IMR-90 (cell line): ENCODE data around the gene COL25A1. TPM values are rescaled to one million over a fixed set of nuclear protein-coding genes. Genes with fewer than 3 reads are reported as not detected.

Experiments used
- ATAC-seq: fragments of 200-7000 bp; cut with Tn5 transposase; 2 replicates; pipeline ENCODE4 v1.9.1; 2020; ENCODE audit warnings: low read depth, mild to moderate bottlenecking, moderate library complexity
- BruUV-seq: library from RNA; stranded (reverse); fragments of 400-500 nt; replicated peaks from 2 replicates; lab custom pipeline; 2021; lab: Mats Ljungman, UMichigan
- CTCF ChIA-PET: fragments of 300-600 bp; formaldehyde crosslinking; extraction: SDS; loops from one replicate; lab custom pipeline; 2021; ENCODE audit warnings: antibody characterized with exemption; lab: Yijun Ruan, JAX
- POLR2A ChIA-PET: fragments of 300-600 bp; sonication (Branson Sonifier 250); formaldehyde crosslinking; loops from one replicate; lab custom pipeline; 2022; ENCODE audit warnings: antibody characterized with exemption; ENCODE audit not compliant: unreplicated experiment; lab: Charles Lee
- DNase-seq: peaks from one replicate; pipeline ENCODE4 v3.0.0; 2013
- H2AFZ ChIP-seq: replicated peaks from 2 replicates; pipeline ENCODE3; 2013; ENCODE audit warnings: low read length, mild to moderate bottlenecking; ENCODE audit not compliant: poor library complexity
- H2AK5ac ChIP-seq: 2 replicates; pipeline ENCODE4 v1.6.1; 2013; ENCODE audit warnings: low read depth, low read length, inconsistent platforms
- H2AK9ac ChIP-seq: replicated peaks from 2 replicates; pipeline ENCODE3; 2013; ENCODE audit warnings: mild to moderate bottlenecking, low read depth, low read length, moderate library complexity; ENCODE audit not compliant: poor library complexity
- H2BK120ac ChIP-seq: 2 replicates; pipeline ENCODE4 v1.6.1; 2013; ENCODE audit warnings: low read depth, low read length, inconsistent platforms
- H2BK15ac ChIP-seq: 3 replicates; pipeline ENCODE4 v1.6.1; 2013; ENCODE audit warnings: low read depth, low read length, inconsistent platforms
- H2BK20ac ChIP-seq: 2 replicates; pipeline ENCODE4 v1.6.1; 2013; ENCODE audit warnings: low read depth, mild to moderate bottlenecking, inconsistent platforms, low read length, moderate library complexity
- H2BK5ac ChIP-seq: 2 replicates; pipeline ENCODE4 v1.6.1; 2013; ENCODE audit warnings: mild to moderate bottlenecking, low read depth, low read length, inconsistent platforms; ENCODE audit not compliant: poor library complexity, severe bottlenecking
- H3K14ac ChIP-seq: replicated peaks from 2 replicates; pipeline ENCODE4 v1.6.1; 2013; ENCODE audit warnings: low read depth, low read length, inconsistent platforms
- H3K18ac ChIP-seq: 2 replicates; pipeline ENCODE4 v1.6.1; 2013; ENCODE audit warnings: low read depth, low read length, control low read depth
- H3K23ac ChIP-seq: 2 replicates; pipeline ENCODE4 v1.6.1; 2013; ENCODE audit warnings: low read depth, low read length, inconsistent platforms
- H3K27ac ChIP-seq: 2 replicates; pipeline ENCODE4 v1.5.1; 2013; ENCODE audit warnings: mild to moderate bottlenecking, control low read depth, low read length; ENCODE audit not compliant: insufficient read depth
- H3K27me3 ChIP-seq: 2 replicates; pipeline ENCODE4 v1.6.1; 2013; ENCODE audit warnings: low read length; ENCODE audit not compliant: control insufficient read depth, insufficient read depth
- H3K36me3 ChIP-seq: 2 replicates; pipeline ENCODE4 v1.6.1; 2013; ENCODE audit warnings: low read length, mixed read lengths; ENCODE audit not compliant: control insufficient read depth, insufficient read depth
- H3K4ac ChIP-seq: 2 replicates; pipeline ENCODE4 v1.6.1; 2013; ENCODE audit warnings: low read depth, low read length, inconsistent platforms
- H3K4me1 ChIP-seq: 2 replicates; pipeline ENCODE4 v1.6.1; 2013; ENCODE audit warnings: low read length, mixed read lengths; ENCODE audit not compliant: control insufficient read depth, insufficient read depth
- H3K4me2 ChIP-seq: 2 replicates; pipeline ENCODE4 v1.6.1; 2013; ENCODE audit warnings: low read depth, mild to moderate bottlenecking, control low read depth, low read length, moderate library complexity
- H3K4me3 ChIP-seq: 2 replicates; pipeline ENCODE4 v1.5.1; 2013; ENCODE audit warnings: low read depth, mild to moderate bottlenecking, control low read depth, low read length, moderate library complexity; ENCODE audit not compliant: insufficient read depth
- H3K56ac ChIP-seq: 2 replicates; pipeline ENCODE4 v1.6.1; 2013; ENCODE audit warnings: low read length, inconsistent platforms; ENCODE audit not compliant: insufficient read depth; ENCODE audit errors: extremely low read depth
- H3K79me1 ChIP-seq, 2 experiments: 2 replicates each; pipeline ENCODE4 v1.6.1; 2013; ENCODE audit warnings: low read length in 2 of 2, inconsistent platforms in 1 of 2, low read depth in 1 of 2
- H3K9ac ChIP-seq: 2 replicates; pipeline ENCODE4 v1.6.1; 2013; ENCODE audit warnings: low read depth, low read length, control low read depth
- H3K9me1 ChIP-seq: 2 replicates; pipeline ENCODE4 v1.6.1; 2013; ENCODE audit warnings: low read length, inconsistent platforms; ENCODE audit not compliant: insufficient read depth
- H3K9me3 ChIP-seq: 2 replicates; pipeline ENCODE4 v1.6.1; 2013; ENCODE audit warnings: low read length; ENCODE audit not compliant: control insufficient read depth, insufficient read depth
- H4K20me1 ChIP-seq: 2 replicates; pipeline ENCODE4 v1.6.1; 2013; ENCODE audit warnings: low read length, inconsistent platforms; ENCODE audit not compliant: insufficient read depth
- H4K5ac ChIP-seq: 2 replicates; pipeline ENCODE4 v1.6.1; 2013; ENCODE audit warnings: mild to moderate bottlenecking, low read depth, low read length, control low read depth
- H4K8ac ChIP-seq, 2 experiments: 2 replicates each; pipeline ENCODE4 v1.6.1; 2013; ENCODE audit warnings: low read depth in 2 of 2, low read length in 2 of 2, control low read depth in 1 of 2, inconsistent platforms in 1 of 2
- H4K91ac ChIP-seq: 2 replicates; pipeline ENCODE4 v1.6.1; 2013; ENCODE audit warnings: low read depth, low read length, inconsistent platforms; ENCODE audit not compliant: insufficient read depth
- BHLHE40 ChIP-seq: fragments of 150-350 bp; IDR thresholded peaks from 2 replicates; pipeline ENCODE4 v1.6.1; 2016; ENCODE audit warnings: mild to moderate bottlenecking, low read depth, low read length
- CEBPB ChIP-seq: IDR thresholded peaks from 2 replicates; pipeline ENCODE4 v1.6.1; 2012; ENCODE audit warnings: low read depth, low read length, improper control_type of control experiment
- CHD1 ChIP-seq: IDR thresholded peaks from 2 replicates; pipeline ENCODE4 v1.6.1; 2012; ENCODE audit warnings: low read depth, low read length, improper control_type of control experiment
- FOS ChIP-seq: fragments of 150-350 bp; IDR thresholded peaks from 2 replicates; pipeline ENCODE4 v1.6.1; 2016; ENCODE audit warnings: low read depth, low read length
- MAFK ChIP-seq: IDR thresholded peaks from 2 replicates; pipeline ENCODE4 v1.6.1; 2012; ENCODE audit warnings: low read depth, low read length, improper control_type of control experiment
- MAZ ChIP-seq: IDR thresholded peaks from 2 replicates; pipeline ENCODE4 v1.6.1; 2012; ENCODE audit warnings: low read depth, mild to moderate bottlenecking, low read length, improper control_type of control experiment, moderate library complexity, borderline replicate concordance
- NFE2L2 ChIP-seq: fragments of 150-350 bp; IDR thresholded peaks from 2 replicates; pipeline ENCODE4 v1.6.1; 2016; ENCODE audit warnings: low read depth, mild to moderate bottlenecking, low read length
- RAD21 ChIP-seq: IDR thresholded peaks from 2 replicates; pipeline ENCODE4 v1.6.1; 2012; ENCODE audit warnings: low read length, improper control_type of control experiment
- RCOR1 ChIP-seq: IDR thresholded peaks from 2 replicates; pipeline ENCODE4 v1.6.1; 2012; ENCODE audit warnings: mild to moderate bottlenecking, low read length, improper control_type of control experiment; ENCODE audit not compliant: insufficient replicate concordance
- RFX5 ChIP-seq: IDR thresholded peaks from 2 replicates; pipeline ENCODE4 v1.8.0; 2012; ENCODE audit warnings: low read depth, mild to moderate bottlenecking, low read length, moderate library complexity
- SMC3 ChIP-seq: fragments of 150-350 bp; IDR thresholded peaks from 2 replicates; pipeline ENCODE4 v1.6.1; 2016; ENCODE audit warnings: low read depth, mild to moderate bottlenecking, antibody characterized with exemption, low read length, moderate library complexity
- WGBS, 2 experiments: methylation state at CpG; one replicate each; pipeline versions ENCODE4 v1.1.5 to v1.1.7; 2013; ENCODE audit warnings: missing lambda C conversion rate in 2 of 2; ENCODE audit not compliant: insufficient read length in 1 of 2; ENCODE audit errors: extremely low coverage in 2 of 2; 5-methylcytosine and 5-hydroxymethylcytosine counted together
- dilution Hi-C: fragments of 300-500 bp; cut with HindIII; formaldehyde crosslinking; loops from one replicate; pipeline ENCODE4 v1.14.3; 2018; ENCODE audit warnings: low sequenced_read_pairs; ENCODE audit not compliant: unreplicated experiment
- in situ Hi-C: fragments of 300-500 bp; cut with MboI; formaldehyde crosslinking; loops from 3 replicates; pipeline ENCODE4 v1.14.3; 2019; ENCODE audit warnings: low sequenced_read_pairs, inconsistent platforms, mixed read lengths
- intact Hi-C: fragments of 100-400 bp; cut with micrococcal nuclease; formaldehyde crosslinking; loops from 2 replicates; pipeline ENCODE4 v1.10.0; 2022
- polyA plus RNA-seq, 3 experiments: library from polyadenylated mRNA; depleted of rRNA; stranded (reverse); fragments of >200 nt; gene quantifications; 2 replicates each; pipeline ENCODE4 v1.2.3, GENCODE V29; 2012; ENCODE audit warnings: low replicate concordance in 1 of 3
- total RNA-seq: library from RNA; depleted of rRNA; stranded (reverse); fragments of >200 nt; gene quantifications from 2 replicates; pipeline ENCODE4 v1.2.3, GENCODE V29; 2012
- TF ChIP-seq, protein P1 (sequence below): fragments of 150-350 bp; IDR thresholded peaks from 2 replicates; pipeline ENCODE4 v1.6.1; 2017; ENCODE audit warnings: mild to moderate bottlenecking, antibody characterized with exemption, low read length, low read depth
- TF ChIP-seq, protein P2 (sequence below): fragments of 150-350 bp; IDR thresholded peaks from 2 replicates; pipeline ENCODE4 v1.6.1; 2016; ENCODE audit warnings: low read depth, mild to moderate bottlenecking, low read length, moderate library complexity, borderline replicate concordance
- TF ChIP-seq, protein P3 (sequence below): conservative IDR thresholded peaks from 2 replicates; pipeline ENCODE4 v1.5.1; 2012; ENCODE audit warnings: mild to moderate bottlenecking, low read depth, low read length, improper control_type of control experiment

Gene COL25A1
- total and polyA plus RNA-seq, 2 of the 4 experiments (the other 2 are of a cell fraction), result under 0.01 to 0.05 TPM

- peaks cover 6% of the 10 kb centered on the region for H3K4me1 ChIP-seq
- dilution Hi-C loops, result no loop called here
- no peak overlapping the region for H3K4me3 ChIP-seq
- ChIA-PET POLR2A (no interaction called here), CTCF (no interaction called here)
- no peaks in the 10 kb centered on the region for H3K79me1 ChIP-seq
- no peak overlapping the region for H2AK9ac ChIP-seq
- H2AK5ac ChIP-seq, result no peak overlapping the region
- H3K9me3 ChIP-seq, result no peaks in the 10 kb centered on the region
- H2BK15ac ChIP-seq, result peak overlapping the region; percentile 35; the same call in 2 of the 3 replicates
- H3K4me2 ChIP-seq, result peak overlapping the region; percentile 81; the same call in 1 of the 2 replicates
- no peak overlapping the region for H3K23ac ChIP-seq
- H3K27ac ChIP-seq, result peak overlapping the region; percentile 80
- peak overlapping the region; percentile 66; the same call in 1 of the 2 replicates for H2BK120ac ChIP-seq
- intact Hi-C loops, result loop anchor here (2.0 kb wide), 1 partner anchor 37 kb away; no protein-coding TSS in a partner anchor
- no CpG with 5 or more reads among the region's 1 CpG for WGBS, 2 experiments
- no peak overlapping the region for H3K56ac ChIP-seq
- peak overlapping the region; percentile 79 for H3K18ac ChIP-seq
- ATAC-seq (peak; percentile 46), DNase-seq (peak; percentile 4)
- 0 out of 4 replicates have a peak overlapping the region, but pooled peaks of 1 of the 2 experiments have one; percentile 0 for H4K8ac ChIP-seq
- H3K14ac ChIP-seq, result 0 out of 2 replicates have a peak overlapping the region, but pooled peaks have one; percentile 7
- peak overlapping the region; percentile 26 for H3K4ac ChIP-seq
- TF ChIP-seq, protein P1, sequence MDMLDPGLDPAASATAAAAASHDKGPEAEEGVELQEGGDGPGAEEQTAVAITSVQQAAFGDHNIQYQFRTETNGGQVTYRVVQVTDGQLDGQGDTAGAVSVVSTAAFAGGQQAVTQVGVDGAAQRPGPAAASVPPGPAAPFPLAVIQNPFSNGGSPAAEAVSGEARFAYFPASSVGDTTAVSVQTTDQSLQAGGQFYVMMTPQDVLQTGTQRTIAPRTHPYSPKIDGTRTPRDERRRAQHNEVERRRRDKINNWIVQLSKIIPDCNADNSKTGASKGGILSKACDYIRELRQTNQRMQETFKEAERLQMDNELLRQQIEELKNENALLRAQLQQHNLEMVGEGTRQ, result no peak
- TF ChIP-seq CEBPB (no peak), NFE2L2 (no peak), RFX5 (no peak), FOS (no peak), RCOR1 (no peak), MAFK (no peak), CHD1 (no peak), RAD21 (no peak), SMC3 (no peak), BHLHE40 (no peak), MAZ (no peak)
- TF ChIP-seq, protein P2, sequence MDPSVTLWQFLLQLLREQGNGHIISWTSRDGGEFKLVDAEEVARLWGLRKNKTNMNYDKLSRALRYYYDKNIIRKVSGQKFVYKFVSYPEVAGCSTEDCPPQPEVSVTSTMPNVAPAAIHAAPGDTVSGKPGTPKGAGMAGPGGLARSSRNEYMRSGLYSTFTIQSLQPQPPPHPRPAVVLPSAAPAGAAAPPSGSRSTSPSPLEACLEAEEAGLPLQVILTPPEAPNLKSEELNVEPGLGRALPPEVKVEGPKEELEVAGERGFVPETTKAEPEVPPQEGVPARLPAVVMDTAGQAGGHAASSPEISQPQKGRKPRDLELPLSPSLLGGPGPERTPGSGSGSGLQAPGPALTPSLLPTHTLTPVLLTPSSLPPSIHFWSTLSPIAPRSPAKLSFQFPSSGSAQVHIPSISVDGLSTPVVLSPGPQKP, result no peak
- TF ChIP-seq, protein P3, sequence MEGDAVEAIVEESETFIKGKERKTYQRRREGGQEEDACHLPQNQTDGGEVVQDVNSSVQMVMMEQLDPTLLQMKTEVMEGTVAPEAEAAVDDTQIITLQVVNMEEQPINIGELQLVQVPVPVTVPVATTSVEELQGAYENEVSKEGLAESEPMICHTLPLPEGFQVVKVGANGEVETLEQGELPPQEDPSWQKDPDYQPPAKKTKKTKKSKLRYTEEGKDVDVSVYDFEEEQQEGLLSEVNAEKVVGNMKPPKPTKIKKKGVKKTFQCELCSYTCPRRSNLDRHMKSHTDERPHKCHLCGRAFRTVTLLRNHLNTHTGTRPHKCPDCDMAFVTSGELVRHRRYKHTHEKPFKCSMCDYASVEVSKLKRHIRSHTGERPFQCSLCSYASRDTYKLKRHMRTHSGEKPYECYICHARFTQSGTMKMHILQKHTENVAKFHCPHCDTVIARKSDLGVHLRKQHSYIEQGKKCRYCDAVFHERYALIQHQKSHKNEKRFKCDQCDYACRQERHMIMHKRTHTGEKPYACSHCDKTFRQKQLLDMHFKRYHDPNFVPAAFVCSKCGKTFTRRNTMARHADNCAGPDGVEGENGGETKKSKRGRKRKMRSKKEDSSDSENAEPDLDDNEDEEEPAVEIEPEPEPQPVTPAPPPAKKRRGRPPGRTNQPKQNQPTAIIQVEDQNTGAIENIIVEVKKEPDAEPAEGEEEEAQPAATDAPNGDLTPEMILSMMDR, result no peak
- H3K9ac ChIP-seq, result no peak overlapping the region
- no TSS peak for BruUV-seq
- no peaks in the 10 kb centered on the region for H3K27me3 ChIP-seq
- in situ Hi-C loops, result no loop called here
- no peak overlapping the region for H2AFZ ChIP-seq
- H4K5ac ChIP-seq, result peak overlapping the region; percentile 49; the same call in 1 of the 2 replicates
- no peaks in the 10 kb centered on the region for H3K36me3 ChIP-seq
- H2BK20ac ChIP-seq, result peak overlapping the region; percentile 50; the same call in 1 of the 2 replicates
- peak overlapping the region; percentile 74 for H2BK5ac ChIP-seq
- H4K20me1 ChIP-seq, result no peaks in the 10 kb centered on the region
- peak overlapping the region; percentile 3; the same call in 1 of the 2 replicates for H4K91ac ChIP-seq
- H3K9me1 ChIP-seq, result no peaks in the 10 kb centered on the region
Measured at GRCh38 chr4:108850219-108850649, 452.2 kb downstream of the COL25A1 start.
